Liver (tissue), 9 donors: ENCODE data around the gene CSN3. TPM values are rescaled to one million over a fixed set of nuclear protein-coding genes. Genes with fewer than 3 reads are reported as not detected.

Experiments
- DNase-seq: peaks from one replicate; pipeline ENCODE4 v3.0.0-alpha.2; 2017; ENCODE audit warnings: low spot score
- H3K27ac ChIP-seq, 2 donors: one replicate each; pipeline ENCODE4 v1.7.0; 2013; ENCODE audit warnings: inconsistent platforms in 2 of 2, low read length in 2 of 2, control low read depth in 1 of 2, low read depth in 1 of 2, mild to moderate bottlenecking in 1 of 2
- H3K27me3 ChIP-seq, 4 donors: one replicate each; pipeline versions ENCODE4 v1.6.1 to v1.7.0; 2013; ENCODE audit warnings: low read length in 3 of 4, inconsistent platforms in 1 of 4, mild to moderate bottlenecking in 1 of 4, moderate library complexity in 1 of 4; ENCODE audit not compliant: control insufficient read depth in 4 of 4, insufficient read depth in 4 of 4
- H3K36me3 ChIP-seq, 4 donors: one replicate each; pipeline versions ENCODE4 v1.6.1 to v1.7.0; 2013; ENCODE audit warnings: low read length in 3 of 4, mild to moderate bottlenecking in 3 of 4, low read depth in 1 of 4, moderate library complexity in 1 of 4; ENCODE audit not compliant: control insufficient read depth in 4 of 4, insufficient read depth in 3 of 4
- H3K4me1 ChIP-seq, 4 donors: one replicate each; pipeline versions ENCODE4 v1.6.1 to v1.7.0; 2013; ENCODE audit warnings: low read length in 3 of 4, mild to moderate bottlenecking in 3 of 4, moderate library complexity in 1 of 4; ENCODE audit not compliant: control insufficient read depth in 4 of 4, insufficient read depth in 4 of 4
- H3K4me3 ChIP-seq, 3 donors: one replicate each; pipeline versions ENCODE4 v1.6.1 to v1.7.0; 2013; ENCODE audit warnings: low read length in 3 of 3, control low read depth in 1 of 3, low read depth in 1 of 3, mild to moderate bottlenecking in 1 of 3
- H3K9ac ChIP-seq, 2 donors: one replicate each; pipeline ENCODE4 v1.7.0; 2013; ENCODE audit warnings: low read length in 2 of 2, mild to moderate bottlenecking in 2 of 2, moderate library complexity in 2 of 2, control low read depth in 1 of 2, low read depth in 1 of 2
- H3K9me3 ChIP-seq, 4 donors: one replicate each; pipeline versions ENCODE4 v1.6.1 to v1.7.0; 2013; ENCODE audit warnings: low read length in 3 of 4; ENCODE audit not compliant: control insufficient read depth in 4 of 4
- ATF3 ChIP-seq: IDR thresholded peaks from 2 replicates; pipeline ENCODE4 v1.6.1; 2016; ENCODE audit warnings: antibody characterized with exemption
- CTCF ChIP-seq: fragments of 150-350 bp; IDR thresholded peaks from 2 replicates; pipeline ENCODE4 v1.5.1; 2017; ENCODE audit warnings: improper control_type of control experiment, low read depth, low read length; ENCODE audit not compliant: missing input control
- EGR1 ChIP-seq, 2 donors: IDR thresholded peaks; 2 replicates each; pipeline ENCODE4 v1.6.1; 2016 to 2018; ENCODE audit warnings: antibody characterized with exemption in 2 of 2, low read depth in 2 of 2
- FOXA1 ChIP-seq: IDR thresholded peaks from 2 replicates; pipeline ENCODE4 v1.6.1; 2016; ENCODE audit warnings: antibody characterized with exemption
- FOXA2 ChIP-seq: IDR thresholded peaks from 2 replicates; pipeline ENCODE4 v1.6.1; 2016; ENCODE audit warnings: antibody characterized with exemption
- GABPA ChIP-seq, 2 donors: IDR thresholded peaks in 1 of 2; conservative IDR thresholded peaks in 1 of 2; 2 replicates each; pipeline ENCODE4 v1.6.1; 2016; ENCODE audit warnings: antibody characterized with exemption in 2 of 2, mild to moderate bottlenecking in 1 of 2, moderate library complexity in 1 of 2
- HNF4A ChIP-seq, 2 donors: conservative IDR thresholded peaks; 2 replicates each; pipeline ENCODE4 v1.6.1; 2016; ENCODE audit warnings: antibody characterized with exemption in 2 of 2, mild to moderate bottlenecking in 2 of 2
- HNF4G ChIP-seq: IDR thresholded peaks from 2 replicates; pipeline ENCODE4 v1.6.1; 2016; ENCODE audit warnings: antibody characterized with exemption
- JUND ChIP-seq, 2 donors: IDR thresholded peaks; 2 replicates each; pipeline ENCODE4 v1.6.1; 2016; ENCODE audit warnings: antibody characterized with exemption in 2 of 2
- MAX ChIP-seq: IDR thresholded peaks from 2 replicates; pipeline ENCODE4 v1.6.1; 2016; ENCODE audit warnings: antibody characterized with exemption
- RAD21 ChIP-seq, 2 donors: IDR thresholded peaks; 2 replicates each; pipeline ENCODE4 v1.6.1; 2016; ENCODE audit warnings: antibody characterized with exemption in 2 of 2, mild to moderate bottlenecking in 2 of 2
- REST ChIP-seq: IDR thresholded peaks from 2 replicates; pipeline ENCODE4 v1.6.1; 2016; ENCODE audit warnings: antibody characterized with exemption, mild to moderate bottlenecking
- RXRA ChIP-seq, 2 donors: IDR thresholded peaks; 2 replicates each; pipeline ENCODE4 v1.6.1; 2017 to 2018; ENCODE audit warnings: antibody characterized with exemption in 2 of 2, mild to moderate bottlenecking in 1 of 2
- SP1 ChIP-seq: IDR thresholded peaks from 2 replicates; pipeline ENCODE4 v1.6.1; 2018; ENCODE audit warnings: antibody characterized with exemption, mild to moderate bottlenecking
- TAF1 ChIP-seq: conservative IDR thresholded peaks from 2 replicates; pipeline ENCODE4 v1.6.1; 2016; ENCODE audit warnings: antibody characterized with exemption, mild to moderate bottlenecking
- YY1 ChIP-seq: IDR thresholded peaks from 2 replicates; pipeline ENCODE4 v1.6.1; 2016; ENCODE audit warnings: antibody characterized with exemption, mild to moderate bottlenecking
- ZBTB33 ChIP-seq: IDR thresholded peaks from 2 replicates; pipeline ENCODE4 v1.6.1; 2016; ENCODE audit warnings: antibody characterized with exemption
- WGBS: extraction: QIAGEN DNeasy Blood & Tissue Kit; methylation state at CpG from one replicate; pipeline ENCODE4 v1.1.7; 2013; 5-methylcytosine and 5-hydroxymethylcytosine counted together
- polyA plus RNA-seq, 2 donors: library from polyadenylated mRNA; stranded (reverse) in 1 of 2; unstranded in 1 of 2; fragments of 200-250 nt in 1 of 2; fragments of >200 nt in 1 of 2; fragmentation: Nextera tagmentation in 1 of 2; extraction: Ambion mirVana in 1 of 2; gene quantifications; one replicate each; pipeline versions ENCODE4 v1.2.1 to v1.2.3, GENCODE V29; 2013 to 2015
- total RNA-seq, 2 donors: library from RNA; depleted of rRNA; stranded (reverse); fragments of >200 nt; gene quantifications; one replicate each; pipeline ENCODE4 v1.2.3, GENCODE V29; 2014
- donor health status: healthy.
- donor health status: healthy.
- donor health status: healthy.
- donor health status: healthy.
- donor health status: healthy.

The CSN3 gene
- total and polyA plus RNA-seq, 4 donors: not detected

GRCh38 chr4:70297576-70297975, 55.2 kb downstream of the CSN3 start:
- Histone ChIP-seq H3K36me3 (no peaks in the 10 kb centered on the region), H3K4me3 (no peak overlapping the region), H3K4me1 (no peaks in the 10 kb centered on the region), H3K9ac (no peak overlapping the region), H3K27ac (no peak overlapping the region), H3K27me3 (peaks cover 0 to 3% (median 0%) of the 10 kb centered on the region in 4 donors), H3K9me3 (peaks cover 0 to 4% (median 0%) of the 10 kb centered on the region in 4 donors)
- DNase-seq: no peak
- TF ChIP-seq HNF4G (no peak), FOXA2 (no peak), REST (no peak), TAF1 (no peak), YY1 (no peak), EGR1 (IDR thresholded peaks at IDR 0.05; ENCODE audit: low read depth in 2 of 2) (no peak), CTCF (no peak), SP1 (no peak), MAX (no peak), ZBTB33 (no peak), JUND (IDR thresholded peaks at IDR 0.05) (no peak), RXRA (IDR thresholded peaks at IDR 0.05) (no peak), HNF4A (conservative IDR thresholded peaks at IDR 0.05) (no peak), FOXA1 (no peak), RAD21 (IDR thresholded peaks at IDR 0.05) (no peak), ATF3 (no peak), GABPA (IDR thresholded peaks at IDR 0.05 in 1 of 2, conservative IDR thresholded peaks at IDR 0.05 in 1 of 2) (no peak)

- no peak for TF ChIP-seq REST
Measured at GRCh38 chr4:70298051-70298450, 55.7 kb downstream of the CSN3 start.

More at GRCh38 chr4:70298051-70298450, 55.7 kb downstream of the CSN3 start:
- Histone ChIP-seq H3K9ac (no peak overlapping the region), H3K27ac (no peak overlapping the region), H3K4me1 (no peaks in the 10 kb centered on the region), H3K27me3 (peaks cover 0 to 3% (median 0%) of the 10 kb centered on the region in 4 donors), H3K4me3 (no peak overlapping the region), H3K9me3 (peaks cover 0 to 4% (median 0%) of the 10 kb centered on the region in 4 donors), H3K36me3 (no peaks in the 10 kb centered on the region)
- DNase-seq: no peak
- 68% methylated on average over 1 of the region's 1 CpG for WGBS
